EH (cell line): Measurements from ENCODE around the gene FGF1.

Experiments used
- DNase-seq: peaks from one replicate; pipeline ENCODE4 v3.0.0-alpha.2; 2015; ENCODE audit warnings: low read depth

FGF1 gene

GRCh38 chr5:142685418-142686209, at the start of gene FGF1:
TSS of gene FGF1 (minus strand) at chr5:142686090. CDS start at chr5:142614127, 71,963 bp downstream.
- no peak for DNase-seq

DNA sequence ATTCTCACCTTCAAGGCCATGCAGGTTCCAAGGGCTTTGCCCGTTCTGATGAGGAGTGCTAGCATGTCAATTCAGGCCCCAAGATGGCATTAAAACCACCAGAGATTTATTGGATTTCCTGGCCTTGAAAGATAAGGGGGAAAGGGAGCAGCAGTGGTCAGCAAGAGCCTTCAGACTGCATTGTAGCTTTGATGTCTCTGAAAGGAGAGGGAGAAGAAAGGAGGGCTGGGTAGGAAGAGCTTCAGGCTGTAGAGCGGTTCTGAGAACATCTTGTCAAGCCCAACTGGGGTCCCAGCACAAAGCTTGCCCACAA, 41.8 kb upstream of the FGF1 start:
- no peak for DNase-seq

DNA sequence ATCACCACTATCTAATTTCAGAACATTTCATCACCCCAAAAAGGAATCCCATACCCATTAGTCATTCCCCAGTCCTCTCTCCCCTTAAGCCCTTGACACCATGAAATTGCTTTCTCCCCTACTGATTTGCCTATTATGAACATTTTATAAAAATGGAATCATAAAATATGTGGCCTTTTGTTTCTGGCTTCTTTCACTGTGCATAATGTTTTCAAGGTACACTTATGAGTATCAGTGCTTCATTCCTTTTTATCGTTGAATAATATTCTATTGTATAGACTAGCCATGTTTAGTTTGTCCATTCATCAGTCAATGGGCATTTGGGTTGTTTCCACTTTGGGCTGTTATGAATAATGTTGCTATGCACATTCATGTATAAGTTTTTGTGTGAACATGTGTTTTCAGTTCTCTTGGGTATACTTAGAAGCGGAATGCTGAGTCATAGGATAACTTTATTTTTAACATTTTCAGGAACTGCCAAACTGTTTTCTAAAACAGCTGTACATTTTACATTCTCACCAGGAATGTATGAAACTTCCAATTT, 40.4 kb upstream of the FGF1 start:
- DNase-seq: peak; percentile 93

- peak; percentile 15 for DNase-seq
These were observed 39.6 kb upstream of the FGF1 start for GRCh38 chr5:142725231-142726187.

DNA sequence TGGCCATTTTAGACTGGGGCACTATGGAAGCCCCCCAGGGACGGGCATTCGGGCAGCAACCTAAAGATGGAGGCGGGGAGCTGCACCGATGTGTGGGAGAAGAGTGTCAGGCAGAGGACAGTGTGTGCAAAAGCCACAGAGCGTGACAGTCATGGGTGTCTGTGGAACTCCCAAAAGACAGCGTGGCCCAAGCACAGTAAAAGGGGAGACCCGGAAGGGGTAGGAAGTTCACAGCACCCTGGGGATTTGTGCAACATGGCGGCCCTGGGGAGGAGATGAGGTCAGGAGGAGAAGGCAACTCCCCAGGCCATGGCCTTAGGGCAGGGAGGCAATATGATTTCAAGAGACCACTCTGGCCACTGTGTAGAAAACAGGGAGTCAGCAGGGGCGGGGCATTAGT, 38.9 kb upstream of the FGF1 start:
- no peak for DNase-seq

DNA sequence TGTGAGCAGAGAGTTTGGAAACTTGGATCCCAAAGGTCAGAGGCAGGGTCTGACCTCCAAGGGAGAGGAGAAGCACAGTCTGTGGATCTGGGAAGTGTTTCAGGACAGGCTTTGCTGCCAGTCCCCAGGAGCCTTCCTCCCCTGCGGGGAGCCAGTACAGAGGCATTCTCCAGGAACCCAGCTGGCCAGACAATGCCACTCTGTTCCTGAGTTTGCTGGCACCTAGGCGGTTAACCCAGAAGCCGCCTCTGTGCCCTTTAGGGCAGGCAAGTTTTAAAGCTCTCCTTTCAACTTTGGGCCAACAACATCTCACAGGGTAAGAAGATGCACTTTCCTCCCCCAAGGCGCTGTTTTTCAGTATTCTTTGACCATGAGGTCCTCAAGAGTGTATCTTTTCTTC, 37.0 kb upstream of the FGF1 start:
- no peak for DNase-seq

DNA sequence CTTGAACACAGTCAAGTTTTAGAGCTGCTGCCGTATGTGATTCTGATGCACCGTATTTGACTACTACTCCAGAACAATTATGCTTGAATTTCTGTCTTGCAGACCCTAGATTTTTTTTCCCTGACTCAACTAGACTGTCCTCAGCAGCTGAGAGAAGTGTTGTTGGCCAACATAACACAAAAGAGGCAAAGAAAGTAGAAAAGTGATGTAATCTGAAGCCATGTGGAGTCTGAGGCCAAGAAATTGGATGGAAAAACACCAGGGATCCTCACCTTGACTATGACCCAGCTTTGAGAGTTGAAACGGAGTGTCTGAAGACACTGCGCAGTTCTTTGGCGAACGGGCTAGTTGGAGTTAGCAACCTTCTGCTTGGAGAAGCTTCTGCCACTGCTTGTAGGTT, 36.3 kb upstream of the FGF1 start:
- DNase-seq: no peak

DNA sequence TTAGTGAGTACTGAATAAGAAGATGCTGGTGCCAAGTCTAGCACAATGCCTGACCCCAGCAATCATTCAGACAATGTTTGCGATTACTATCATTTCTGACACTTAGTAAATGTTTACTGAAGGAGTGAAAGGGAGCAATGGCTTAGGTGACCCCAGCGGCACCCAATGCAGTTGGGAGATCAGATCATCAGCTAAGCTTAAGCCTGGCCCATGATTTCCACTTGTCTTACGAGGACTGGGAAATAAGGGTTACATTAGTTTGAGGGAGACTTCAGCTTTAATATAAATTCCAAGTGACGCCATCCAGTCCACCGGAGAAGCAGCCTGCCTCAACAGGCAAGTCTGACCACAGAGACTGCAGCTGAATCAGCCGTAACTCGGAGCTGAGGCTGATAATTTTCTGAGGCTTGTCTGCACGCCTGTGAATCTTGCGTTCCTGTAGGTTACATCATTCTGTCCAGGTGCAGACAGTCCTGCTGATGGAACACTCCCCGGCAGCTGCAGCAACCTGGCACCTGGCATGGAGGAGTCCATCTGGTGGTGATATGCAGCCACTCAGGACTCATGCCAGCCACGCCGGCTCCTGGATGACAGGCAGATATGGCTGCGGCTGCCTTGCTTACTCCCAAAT, 34.9 kb upstream of the FGF1 start:
- DNase-seq: peak; percentile 60

- peak; percentile 79 for DNase-seq
These were observed 34.0 kb upstream of the FGF1 start for GRCh38 chr5:142719836-142720370.

DNA sequence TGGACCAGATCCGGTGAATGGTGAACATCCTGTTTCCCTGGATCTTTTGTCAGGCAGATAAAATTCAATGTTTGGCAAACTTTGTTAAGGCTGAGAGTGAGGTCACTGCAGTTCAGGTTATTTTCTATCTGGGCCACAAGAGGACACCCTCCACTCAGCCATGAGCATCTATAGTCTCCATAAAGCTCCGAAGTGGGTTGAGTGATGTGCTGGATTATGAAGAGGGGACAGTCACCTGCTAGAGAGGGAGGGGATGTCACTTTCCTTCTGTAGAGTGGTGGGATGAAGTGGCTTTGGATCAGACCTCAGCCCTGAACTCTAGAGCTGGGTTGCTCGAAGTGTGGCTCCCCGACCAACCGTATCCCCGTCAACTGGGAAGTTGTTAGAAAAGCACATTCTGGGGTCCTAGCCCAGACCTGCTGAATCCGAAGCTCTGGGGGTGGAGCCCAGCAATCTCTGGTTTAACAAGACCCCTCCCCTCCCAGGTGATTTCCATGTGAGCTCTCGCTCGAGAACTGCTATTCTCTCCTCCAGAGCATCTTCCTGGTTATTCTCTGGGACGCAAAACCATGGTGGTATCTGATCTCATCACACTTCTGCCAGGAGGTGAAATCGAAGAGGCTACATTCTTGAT, 31.8 kb upstream of the FGF1 start:
- peak; percentile 81 for DNase-seq

DNA sequence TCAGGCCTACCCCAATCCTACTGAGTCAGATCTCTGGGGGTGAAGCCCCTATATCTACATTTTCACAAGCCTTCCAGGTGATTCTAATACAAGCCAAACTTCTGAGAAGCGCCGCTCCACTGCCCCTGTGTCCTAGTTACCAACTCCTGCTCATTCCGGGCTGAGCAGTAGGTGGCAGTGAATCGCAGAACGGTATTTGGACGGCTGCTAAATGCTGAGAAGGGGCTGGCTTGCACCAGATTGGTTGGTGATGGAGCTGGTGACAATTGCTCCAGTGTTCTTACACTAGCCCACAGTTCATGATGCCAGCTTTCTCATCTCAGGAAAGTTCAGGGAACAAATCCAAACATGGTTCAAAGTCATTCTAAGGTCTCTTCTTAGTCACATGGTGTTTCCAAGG, 31.1 kb upstream of the FGF1 start:
- DNase-seq: peak; percentile 60

- DNase-seq: no peak
These were observed 29.4 kb upstream of the FGF1 start for GRCh38 chr5:142715291-142715690.

DNA sequence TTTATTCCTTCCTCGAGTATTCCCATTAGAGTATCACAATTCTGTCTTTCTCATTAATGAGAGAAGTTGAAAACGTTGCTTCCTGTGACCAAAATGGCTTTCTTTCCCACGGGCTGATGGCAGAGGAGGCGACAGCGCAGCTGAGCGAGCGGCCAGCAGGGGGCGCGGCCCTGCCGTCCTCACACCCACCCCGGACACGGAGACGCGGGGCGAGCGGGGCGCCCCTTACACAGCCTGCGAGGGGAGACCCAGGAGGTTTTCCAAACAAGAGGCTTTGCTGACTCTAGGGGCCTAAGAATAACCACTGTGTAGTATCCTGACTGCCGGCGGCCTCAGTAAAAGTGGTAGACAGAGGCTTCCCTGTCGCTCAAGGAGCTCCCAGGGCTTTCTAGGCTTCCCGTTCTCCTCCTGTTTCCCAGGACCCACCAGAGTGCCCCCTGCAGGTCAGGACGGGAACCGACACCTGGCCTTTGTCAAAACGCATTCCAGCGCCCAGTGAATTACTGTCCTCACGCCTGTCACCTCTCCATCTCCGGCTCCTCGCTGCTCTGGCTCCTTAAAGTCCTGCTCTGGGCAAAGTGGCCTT, 27.3 kb upstream of the FGF1 start:
- peak; percentile 87 for DNase-seq

GRCh38 chr5:142703153-142703552, 17.3 kb upstream of the FGF1 start:
- no peak for DNase-seq

- no peak for DNase-seq
These were observed 15.9 kb upstream of the FGF1 start for GRCh38 chr5:142701673-142702311.

DNA sequence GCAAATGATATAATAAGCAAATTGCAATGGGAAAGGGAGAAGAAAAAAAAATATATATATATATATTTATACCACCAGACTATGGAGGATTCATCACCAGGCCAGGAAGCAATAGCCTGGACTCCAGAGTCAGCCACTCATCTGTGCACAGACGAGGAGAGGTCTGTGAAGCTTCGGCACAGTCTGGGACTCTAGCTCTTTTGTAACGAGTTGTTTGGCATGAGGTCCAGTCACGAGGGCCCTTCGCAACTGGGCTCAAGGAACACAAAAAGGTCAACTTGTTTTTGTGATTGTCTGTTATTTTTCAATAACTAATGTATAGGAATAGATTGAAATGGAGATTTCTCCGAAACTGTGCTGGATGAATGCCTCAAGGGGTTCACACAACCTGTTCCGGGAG, 14.7 kb upstream of the FGF1 start:
- no peak for DNase-seq

DNA sequence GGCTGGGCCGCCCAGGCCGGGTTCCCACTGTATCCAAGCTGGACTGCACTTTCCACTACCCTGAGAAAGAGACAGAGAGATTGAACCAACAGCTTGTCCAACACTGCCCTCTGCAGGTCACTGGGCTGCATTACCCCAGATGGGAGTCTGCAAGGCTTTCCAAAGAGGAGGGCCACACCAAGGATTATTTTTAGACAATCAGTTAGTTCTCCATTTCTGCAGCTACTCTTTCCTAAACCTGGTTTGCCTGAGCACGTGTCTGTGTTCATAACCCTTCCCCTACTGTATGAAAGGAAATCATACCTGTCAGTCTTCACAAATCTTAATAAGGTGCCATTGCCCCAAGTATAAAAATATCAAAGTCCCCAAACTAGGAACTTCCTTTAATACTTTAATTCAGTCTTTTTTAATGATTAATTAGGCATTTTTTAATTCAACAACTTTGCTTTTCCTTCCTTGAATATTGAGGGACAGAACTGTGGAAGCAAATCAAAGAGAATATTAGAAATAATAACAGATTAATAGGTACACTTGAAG, 13.4 kb upstream of the FGF1 start:
- peak; percentile 86 for DNase-seq

DNA sequence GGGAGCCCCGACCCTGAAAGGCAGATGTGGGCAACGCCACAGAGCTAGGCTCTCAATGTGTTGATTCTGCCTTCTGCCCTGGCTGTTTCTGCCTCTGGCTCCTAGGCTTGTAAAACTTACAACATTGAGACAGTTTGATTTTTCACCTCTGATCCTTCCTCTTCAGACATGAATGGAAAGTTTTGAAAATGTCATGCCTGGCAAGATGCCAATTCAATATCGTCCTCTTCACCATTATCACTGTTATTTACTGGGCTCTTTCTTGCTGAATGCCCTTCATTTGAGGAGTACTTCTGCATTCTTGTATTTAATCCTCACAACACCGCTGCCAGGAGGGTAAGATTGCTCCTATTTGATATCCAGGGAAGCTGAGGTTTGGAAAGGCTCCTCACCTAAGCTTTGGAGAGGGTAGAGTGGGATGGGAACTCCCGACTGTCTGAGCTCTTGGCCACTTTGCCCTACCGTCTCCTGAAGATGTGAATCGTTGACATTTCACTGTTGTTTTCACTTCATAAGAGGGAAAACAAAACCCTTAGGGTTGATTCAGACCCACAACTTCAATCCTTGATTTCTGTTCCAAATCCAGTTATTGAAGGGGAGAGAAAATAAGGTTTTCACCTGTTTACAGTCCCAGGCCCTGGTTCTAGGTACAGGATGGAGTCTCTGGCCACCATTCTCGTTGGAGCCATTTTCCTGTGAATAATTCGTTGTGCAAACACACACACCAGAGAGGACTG, 12.7 kb upstream of the FGF1 start:
- no peak for DNase-seq

GRCh38 chr5:142697356-142698255, 11.7 kb upstream of the FGF1 start:
- DNase-seq: peak; percentile 83
